Liver (tissue), 9 donors: ENCODE data around the gene PPP1R26. TPM values are rescaled to one million over a fixed set of nuclear protein-coding genes. Genes with fewer than 3 reads are reported as not detected.

ENCODE experiments used
- DNase-seq: peaks from one replicate; pipeline ENCODE4 v3.0.0-alpha.2; 2017; ENCODE audit warnings: low spot score
- H3K27ac ChIP-seq, 2 donors: one replicate each; pipeline ENCODE4 v1.7.0; 2013; ENCODE audit warnings: inconsistent platforms in 2 of 2, low read length in 2 of 2, control low read depth in 1 of 2, low read depth in 1 of 2, mild to moderate bottlenecking in 1 of 2
- H3K27me3 ChIP-seq, 4 donors: one replicate each; pipeline versions ENCODE4 v1.6.1 to v1.7.0; 2013; ENCODE audit warnings: low read length in 3 of 4, inconsistent platforms in 1 of 4, mild to moderate bottlenecking in 1 of 4, moderate library complexity in 1 of 4; ENCODE audit not compliant: control insufficient read depth in 4 of 4, insufficient read depth in 4 of 4
- H3K36me3 ChIP-seq, 4 donors: one replicate each; pipeline versions ENCODE4 v1.6.1 to v1.7.0; 2013; ENCODE audit warnings: low read length in 3 of 4, mild to moderate bottlenecking in 3 of 4, low read depth in 1 of 4, moderate library complexity in 1 of 4; ENCODE audit not compliant: control insufficient read depth in 4 of 4, insufficient read depth in 3 of 4
- H3K4me1 ChIP-seq, 4 donors: one replicate each; pipeline versions ENCODE4 v1.6.1 to v1.7.0; 2013; ENCODE audit warnings: low read length in 3 of 4, mild to moderate bottlenecking in 3 of 4, moderate library complexity in 1 of 4; ENCODE audit not compliant: control insufficient read depth in 4 of 4, insufficient read depth in 4 of 4
- H3K4me3 ChIP-seq, 3 donors: one replicate each; pipeline versions ENCODE4 v1.6.1 to v1.7.0; 2013; ENCODE audit warnings: low read length in 3 of 3, control low read depth in 1 of 3, low read depth in 1 of 3, mild to moderate bottlenecking in 1 of 3
- H3K9ac ChIP-seq, 2 donors: one replicate each; pipeline ENCODE4 v1.7.0; 2013; ENCODE audit warnings: low read length in 2 of 2, mild to moderate bottlenecking in 2 of 2, moderate library complexity in 2 of 2, control low read depth in 1 of 2, low read depth in 1 of 2
- H3K9me3 ChIP-seq, 4 donors: one replicate each; pipeline versions ENCODE4 v1.6.1 to v1.7.0; 2013; ENCODE audit warnings: low read length in 3 of 4; ENCODE audit not compliant: control insufficient read depth in 4 of 4
- ATF3 ChIP-seq: IDR thresholded peaks from 2 replicates; pipeline ENCODE4 v1.6.1; 2016; ENCODE audit warnings: antibody characterized with exemption
- CTCF ChIP-seq: fragments of 150-350 bp; IDR thresholded peaks from 2 replicates; pipeline ENCODE4 v1.5.1; 2017; ENCODE audit warnings: improper control_type of control experiment, low read depth, low read length; ENCODE audit not compliant: missing input control
- EGR1 ChIP-seq, 2 donors: IDR thresholded peaks; 2 replicates each; pipeline ENCODE4 v1.6.1; 2016 to 2018; ENCODE audit warnings: antibody characterized with exemption in 2 of 2, low read depth in 2 of 2
- FOXA1 ChIP-seq: IDR thresholded peaks from 2 replicates; pipeline ENCODE4 v1.6.1; 2016; ENCODE audit warnings: antibody characterized with exemption
- FOXA2 ChIP-seq: IDR thresholded peaks from 2 replicates; pipeline ENCODE4 v1.6.1; 2016; ENCODE audit warnings: antibody characterized with exemption
- GABPA ChIP-seq, 2 donors: IDR thresholded peaks in 1 of 2; conservative IDR thresholded peaks in 1 of 2; 2 replicates each; pipeline ENCODE4 v1.6.1; 2016; ENCODE audit warnings: antibody characterized with exemption in 2 of 2, mild to moderate bottlenecking in 1 of 2, moderate library complexity in 1 of 2
- HNF4A ChIP-seq, 2 donors: conservative IDR thresholded peaks; 2 replicates each; pipeline ENCODE4 v1.6.1; 2016; ENCODE audit warnings: antibody characterized with exemption in 2 of 2, mild to moderate bottlenecking in 2 of 2
- HNF4G ChIP-seq: IDR thresholded peaks from 2 replicates; pipeline ENCODE4 v1.6.1; 2016; ENCODE audit warnings: antibody characterized with exemption
- JUND ChIP-seq, 2 donors: IDR thresholded peaks; 2 replicates each; pipeline ENCODE4 v1.6.1; 2016; ENCODE audit warnings: antibody characterized with exemption in 2 of 2
- MAX ChIP-seq: IDR thresholded peaks from 2 replicates; pipeline ENCODE4 v1.6.1; 2016; ENCODE audit warnings: antibody characterized with exemption
- NR2F2 ChIP-seq: IDR thresholded peaks from 2 replicates; pipeline ENCODE4 v1.6.1; 2016; ENCODE audit warnings: antibody characterized with exemption
- RAD21 ChIP-seq, 2 donors: IDR thresholded peaks; 2 replicates each; pipeline ENCODE4 v1.6.1; 2016; ENCODE audit warnings: antibody characterized with exemption in 2 of 2, mild to moderate bottlenecking in 2 of 2
- REST ChIP-seq: IDR thresholded peaks from 2 replicates; pipeline ENCODE4 v1.6.1; 2016; ENCODE audit warnings: antibody characterized with exemption, mild to moderate bottlenecking
- RXRA ChIP-seq, 2 donors: IDR thresholded peaks; 2 replicates each; pipeline ENCODE4 v1.6.1; 2017 to 2018; ENCODE audit warnings: antibody characterized with exemption in 2 of 2, mild to moderate bottlenecking in 1 of 2
- SP1 ChIP-seq: IDR thresholded peaks from 2 replicates; pipeline ENCODE4 v1.6.1; 2018; ENCODE audit warnings: antibody characterized with exemption, mild to moderate bottlenecking
- TAF1 ChIP-seq: conservative IDR thresholded peaks from 2 replicates; pipeline ENCODE4 v1.6.1; 2016; ENCODE audit warnings: antibody characterized with exemption, mild to moderate bottlenecking
- YY1 ChIP-seq: IDR thresholded peaks from 2 replicates; pipeline ENCODE4 v1.6.1; 2016; ENCODE audit warnings: antibody characterized with exemption, mild to moderate bottlenecking
- ZBTB33 ChIP-seq: IDR thresholded peaks from 2 replicates; pipeline ENCODE4 v1.6.1; 2016; ENCODE audit warnings: antibody characterized with exemption
- WGBS: extraction: QIAGEN DNeasy Blood & Tissue Kit; methylation state at CpG from one replicate; pipeline ENCODE4 v1.1.7; 2013; 5-methylcytosine and 5-hydroxymethylcytosine counted together
- polyA plus RNA-seq, 2 donors: library from polyadenylated mRNA; stranded (reverse) in 1 of 2; unstranded in 1 of 2; fragments of 200-250 nt in 1 of 2; fragments of >200 nt in 1 of 2; fragmentation: Nextera tagmentation in 1 of 2; extraction: Ambion mirVana in 1 of 2; gene quantifications; one replicate each; pipeline versions ENCODE4 v1.2.1 to v1.2.3, GENCODE V29; 2013 to 2015
- total RNA-seq, 2 donors: library from RNA; depleted of rRNA; stranded (reverse); fragments of >200 nt; gene quantifications; one replicate each; pipeline ENCODE4 v1.2.3, GENCODE V29; 2014
- donor health status: healthy.
- donor health status: healthy.
- donor health status: healthy.
- donor health status: healthy.
- donor health status: healthy.

Gene PPP1R26
- total and polyA plus RNA-seq, 4 donors = 1.5 to 9.5 (median 4.2) TPM

- Histone ChIP-seq H3K27me3 (no peaks in the 10 kb centered on the region), H3K36me3 (no peaks in the 10 kb centered on the region), H3K4me3 (no peak overlapping the region), H3K27ac (no peak overlapping the region), H3K9ac (no peak overlapping the region), H3K9me3 (peaks cover 0 to 2% (median 0%) of the 10 kb centered on the region in 4 donors), H3K4me1 (no peaks in the 10 kb centered on the region)
- no peak for TF ChIP-seq FOXA1
- TF ChIP-seq NR2F2 = no peak
- TF ChIP-seq ATF3 = no peak
- TF ChIP-seq GABPA (IDR thresholded peaks at IDR 0.05 in 1 of 2, conservative IDR thresholded peaks at IDR 0.05 in 1 of 2) = no peak
- no peak for TF ChIP-seq SP1
- TF ChIP-seq CTCF = no peak
- TF ChIP-seq RXRA (IDR thresholded peaks at IDR 0.05) = no peak
- no peak for TF ChIP-seq RAD21 (IDR thresholded peaks at IDR 0.05)
- no peak for TF ChIP-seq TAF1
- no peak for TF ChIP-seq ZBTB33
- TF ChIP-seq YY1 = no peak
- no peak for TF ChIP-seq JUND (IDR thresholded peaks at IDR 0.05)
- no peak for TF ChIP-seq REST
- no peak for TF ChIP-seq FOXA2
- TF ChIP-seq MAX = no peak
- no peak for TF ChIP-seq EGR1 (IDR thresholded peaks at IDR 0.05; ENCODE audit: low read depth in 2 of 2)
- TF ChIP-seq HNF4A (conservative IDR thresholded peaks at IDR 0.05) = no peak
- TF ChIP-seq HNF4G = no peak
- no peak for DNase-seq
- 82% methylated on average over 23 of the region's 23 CpGs for WGBS
Observed at GRCh38 chr9:135455401-135456030, 24.1 kb upstream of the PPP1R26 start.
